GM12878 (cell line): ENCODE data around the gene COL26A1. TPM values are rescaled to one million over a fixed set of nuclear protein-coding genes. Genes with fewer than 3 reads are reported as not detected.

Experiments
- ATAC-seq: fragments of 200-7000 bp; cut with Tn5 transposase; 3 replicates; pipeline ENCODE4 v1.9.1; 2020; ENCODE audit warnings: mild to moderate bottlenecking, moderate library complexity
- BruUV-seq: library from RNA; stranded (reverse); fragments of 400-500 nt; replicated peaks from 2 replicates; lab custom pipeline; 2021; lab: Mats Ljungman, UMichigan
- CTCF ChIA-PET: fragments of 300-600 bp; sonication (Branson Sonifier 250); formaldehyde crosslinking; extraction: SDS; loops from one replicate; lab custom pipeline; 2021; ENCODE audit warnings: inconsistent platforms; lab: Yijun Ruan, JAX
- POLR2A ChIA-PET: fragments of 350-600 bp; formaldehyde crosslinking; extraction: SDS; loops from one replicate; lab custom pipeline; 2021; ENCODE audit warnings: inconsistent platforms; lab: Charles Lee
- RAD21 ChIA-PET: fragments of 300-600 bp; sonication (Branson Sonifier 250); formaldehyde crosslinking; loops from one replicate; lab custom pipeline; 2023; ENCODE audit warnings: antibody characterized with exemption; ENCODE audit not compliant: unreplicated experiment; lab: Charles Lee
- SMC1A ChIA-PET: fragments of 300-600 bp; sonication (Branson Sonifier 250); formaldehyde crosslinking; loops from one replicate; lab custom pipeline; 2023; ENCODE audit not compliant: unreplicated experiment, uncharacterized antibody; lab: Charles Lee
- DNase-seq: peaks from one replicate; pipeline ENCODE4 v3.0.0-alpha.2; 2011; ENCODE audit warnings: low read depth, low spot score
- FAIRE-seq: peaks from 3 replicates; lab custom pipeline; 2011; peaks lifted over from hg19 to GRCh38; lab: Jason Lieb, UNC
- H2AFZ ChIP-seq: 2 replicates; pipeline ENCODE4 v1.6.0; 2011; ENCODE audit warnings: low read depth, low read length, control low read depth; ENCODE audit not compliant: control insufficient read depth
- H3K27ac ChIP-seq: 2 replicates; pipeline ENCODE4 v1.5.1; 2011; ENCODE audit warnings: control low read depth; ENCODE audit not compliant: control insufficient read depth, insufficient read depth
- H3K27me3 ChIP-seq, 2 experiments: replicated peaks in 1 of 2; 2 replicates each; pipeline versions ENCODE4 v1.6.0 to v1.6.1; 2011; ENCODE audit warnings: low read length in 1 of 2; ENCODE audit not compliant: control insufficient read depth in 2 of 2, insufficient read depth in 2 of 2
- H3K36me3 ChIP-seq, 2 experiments: 2 replicates each; pipeline ENCODE4 v1.5.1; 2011; ENCODE audit warnings: low read length in 1 of 2; ENCODE audit not compliant: control insufficient read depth in 2 of 2, insufficient read depth in 2 of 2
- H3K4me1 ChIP-seq: 2 replicates; pipeline ENCODE4 v1.6.1; 2011; ENCODE audit warnings: mild to moderate bottlenecking, low read length, moderate library complexity, mixed read lengths; ENCODE audit not compliant: control insufficient read depth, insufficient read depth
- H3K4me2 ChIP-seq: 2 replicates; pipeline ENCODE4 v1.6.0; 2011; ENCODE audit warnings: control low read depth; ENCODE audit not compliant: control insufficient read depth, insufficient read depth
- H3K4me3 ChIP-seq: fragments of 200-600 bp; sonication (generic); 2 replicates; pipeline ENCODE4 v1.5.1; 2016
- H3K79me2 ChIP-seq: 2 replicates; pipeline ENCODE4 v1.6.0; 2011; ENCODE audit warnings: low read length; ENCODE audit not compliant: control insufficient read depth, insufficient read depth
- H3K9ac ChIP-seq: 2 replicates; pipeline ENCODE4 v1.8.0; 2011; ENCODE audit warnings: low read length, control low read depth, mixed read lengths; ENCODE audit not compliant: control insufficient read depth, insufficient read depth
- H3K9me3 ChIP-seq: replicated peaks from 3 replicates; pipeline ENCODE4 v1.5.1; 2011; ENCODE audit warnings: mild to moderate bottlenecking, low read length; ENCODE audit not compliant: control insufficient read depth, insufficient read depth
- H4K20me1 ChIP-seq: 2 replicates; pipeline ENCODE4 v1.6.0; 2011; ENCODE audit not compliant: control insufficient read depth, insufficient read depth
- CBFB ChIP-seq: IDR thresholded peaks from 2 replicates; pipeline ENCODE4 v1.6.1; 2016; ENCODE audit warnings: antibody characterized with exemption, low read depth
- CREB1 ChIP-seq: IDR thresholded peaks from 2 replicates; pipeline ENCODE4 v1.6.1; 2012; ENCODE audit warnings: low read depth, mild to moderate bottlenecking, inconsistent platforms
- ETV6 ChIP-seq, 2 experiments: fragments of 450-650 bp in 1 of 2; IDR thresholded peaks in 1 of 2; conservative IDR thresholded peaks in 1 of 2; 2 replicates each; pipeline ENCODE4 v1.6.1; 2014; ENCODE audit warnings: antibody characterized with exemption in 1 of 2, borderline replicate concordance in 1 of 2, low read depth in 1 of 2, mild to moderate bottlenecking in 1 of 2, moderate library complexity in 1 of 2
- RCOR1 ChIP-seq: conservative IDR thresholded peaks from 2 replicates; pipeline ENCODE4 v1.6.1; 2012; ENCODE audit warnings: low read depth, low read length, improper control_type of control experiment
- YBX1 ChIP-seq: fragments of 450-650 bp; IDR thresholded peaks from 2 replicates; pipeline ENCODE4 v1.6.1; 2016; ENCODE audit warnings: antibody characterized with exemption
- ZNF24 ChIP-seq: fragments of 450-650 bp; IDR thresholded peaks from 2 replicates; pipeline ENCODE4 v1.6.1; 2017; ENCODE audit warnings: antibody characterized with exemption, mild to moderate bottlenecking
- WGBS: methylation state at CpG from one replicate; pipeline ENCODE4 v1.1.6; 2016; ENCODE audit warnings: low lambda C conversion rate; ENCODE audit not compliant: insufficient replicate concordance, insufficient coverage; ENCODE audit errors: missing lambda C conversion rate; 5-methylcytosine and 5-hydroxymethylcytosine counted together
- in situ Hi-C: fragments of 300-500 bp; cut with MboI; formaldehyde crosslinking; loops from 9 replicates; pipeline ENCODE4 v1.14.3; 2018; ENCODE audit warnings: mixed read lengths
- intact Hi-C: fragments of 100-400 bp; cut with micrococcal nuclease; formaldehyde crosslinking; loops from one replicate; pipeline ENCODE4 v1.14.2; 2022; ENCODE audit not compliant: unreplicated experiment
- polyA plus RNA-seq, 11 experiments: library from polyadenylated mRNA; depleted of rRNA in 4 of 11; unstranded in 6 of 11; stranded (reverse) in 5 of 11; fragments of >200 nt; fragmentation: Nextera tagmentation in 4 of 11; fragmentation: Illumina TruSeq in 1 of 11; extraction: Ambion mirVana in 4 of 11; extraction: Trizol in 1 of 11; gene quantifications; 1 replicate in 1 of 11; 2 replicates in 10 of 11; pipeline versions ENCODE4 v1.2.1 to v1.2.3, GENCODE V29; 2011 to 2016; ENCODE audit warnings: inconsistent platforms in 2 of 11, missing spikeins in 2 of 11, low read depth in 1 of 11
- total RNA-seq, 4 experiments: library from RNA; depleted of rRNA in 3 of 4; stranded (reverse); fragments of >200 nt in 3 of 4; fragmentation: Illumina TruSeq in 1 of 4; extraction: Trizol in 1 of 4; gene quantifications; 2 replicates each; pipeline versions ENCODE4 v1.2.1 to v1.2.3, GENCODE V29; 2013 to 2021
- TF ChIP-seq, protein P1 (sequence below): fragments of 450-650 bp; IDR thresholded peaks from 2 replicates; pipeline ENCODE4 v1.6.1; 2016; ENCODE audit warnings: mild to moderate bottlenecking

Gene COL26A1
- total and polyA plus RNA-seq, 10 of the 15 experiments (the other 5 are each of a cell fraction or from before 2014, with no cell fraction given) = 0.08 TPM; not detected in 9

- H3K36me3 ChIP-seq = no peaks in the 10 kb centered on the region
- ChIA-PET SMC1A (interaction anchor here (1.0 to 1.6 kb wide), 2 partner anchors 13 to 73 kb away, joined by 3 to 7 read pairs; no protein-coding TSS in a partner anchor), POLR2A (interaction anchor here (0.7 kb wide), 1 partner anchor 721 kb away, joined by 4 read pairs; no protein-coding TSS in a partner anchor), RAD21 (no interaction called here), CTCF (interaction anchor here (1.5 to 2.3 kb wide), 3 partner anchors 12 to 141 kb away, joined by 4 to 13 read pairs (median 4); no protein-coding TSS in a partner anchor)
- no peak overlapping the region for H3K9ac ChIP-seq
- no peak for ATAC-seq
- no peaks in the 10 kb centered on the region for H4K20me1 ChIP-seq
- no peak overlapping the region for H3K27ac ChIP-seq
- no peak for FAIRE-seq
- H2AFZ ChIP-seq = no peak overlapping the region
- peaks cover 2 to 6% of the 10 kb centered on the region in 2 experiments; a peak in 3 of 4 replicates for H3K27me3 ChIP-seq
- no peaks in the 10 kb centered on the region for H3K4me1 ChIP-seq
- intact Hi-C loops = no loop called here
- no peak overlapping the region for H3K4me3 ChIP-seq
- no peaks in the 10 kb centered on the region for H3K79me2 ChIP-seq
- TF ChIP-seq, protein P1, sequence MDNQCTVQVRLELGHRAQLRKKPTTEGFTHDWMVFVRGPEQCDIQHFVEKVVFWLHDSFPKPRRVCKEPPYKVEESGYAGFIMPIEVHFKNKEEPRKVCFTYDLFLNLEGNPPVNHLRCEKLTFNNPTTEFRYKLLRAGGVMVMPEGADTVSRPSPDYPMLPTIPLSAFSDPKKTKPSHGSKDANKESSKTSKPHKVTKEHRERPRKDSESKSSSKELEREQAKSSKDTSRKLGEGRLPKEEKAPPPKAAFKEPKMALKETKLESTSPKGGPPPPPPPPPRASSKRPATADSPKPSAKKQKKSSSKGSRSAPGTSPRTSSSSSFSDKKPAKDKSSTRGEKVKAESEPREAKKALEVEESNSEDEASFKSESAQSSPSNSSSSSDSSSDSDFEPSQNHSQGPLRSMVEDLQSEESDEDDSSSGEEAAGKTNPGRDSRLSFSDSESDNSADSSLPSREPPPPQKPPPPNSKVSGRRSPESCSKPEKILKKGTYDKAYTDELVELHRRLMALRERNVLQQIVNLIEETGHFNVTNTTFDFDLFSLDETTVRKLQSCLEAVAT = no peak
- no peak for TF ChIP-seq CREB1
- no peak for TF ChIP-seq RCOR1
- no peak for TF ChIP-seq ETV6 (conservative IDR thresholded peaks at IDR 0.05 in 1 of 2, IDR thresholded peaks at IDR 0.05 in 1 of 2; ENCODE audit: borderline replicate concordance in 1 of 2, low read depth in 1 of 2)
- TF ChIP-seq ZNF24 = no peak
- TF ChIP-seq YBX1 = no peak
- TF ChIP-seq CBFB = no peak
- no peak for DNase-seq
- in situ Hi-C loops = loop anchor here (25.0 kb wide), 1 partner anchor 895 kb away; no protein-coding TSS in a partner anchor
- no peaks in the 10 kb centered on the region for H3K9me3 ChIP-seq
- H3K4me2 ChIP-seq = no peak overlapping the region
- WGBS = 47% methylated on average over 1 of the region's 1 CpG
- no TSS peak for BruUV-seq
These were observed 5.0 kb downstream of the COL26A1 start for GRCh38 chr7:101367676-101368075.
